GM12873 (cell line): ENCODE results near the gene SLC9A5.

Experiments used
- CTCF ChIP-seq: IDR thresholded peaks from 2 replicates; pipeline ENCODE4 v1.5.1; 2012; ENCODE audit warnings: low read depth, mild to moderate bottlenecking, moderate library complexity, low read length, control low read depth; ENCODE audit not compliant: insufficient read depth; ENCODE audit errors: missing control alignments

The SLC9A5 gene

GRCh38 chr16:67209565-67209964 lies 39.2 kb upstream of the SLC9A5 start:
- no peak for TF ChIP-seq CTCF

- no peak for TF ChIP-seq CTCF
These were observed 38.5 kb upstream of the SLC9A5 start for GRCh38 chr16:67210069-67210937.

- TF ChIP-seq CTCF, result no peak
These were observed 37.1 kb upstream of the SLC9A5 start for GRCh38 chr16:67211674-67212073.

GRCh38 chr16:67212766-67213165 lies 36.0 kb upstream of the SLC9A5 start:
- TF ChIP-seq CTCF, result no peak

GRCh38 chr16:67213197-67214019 lies 35.4 kb upstream of the SLC9A5 start:
- TF ChIP-seq CTCF, result no peak

DNA sequence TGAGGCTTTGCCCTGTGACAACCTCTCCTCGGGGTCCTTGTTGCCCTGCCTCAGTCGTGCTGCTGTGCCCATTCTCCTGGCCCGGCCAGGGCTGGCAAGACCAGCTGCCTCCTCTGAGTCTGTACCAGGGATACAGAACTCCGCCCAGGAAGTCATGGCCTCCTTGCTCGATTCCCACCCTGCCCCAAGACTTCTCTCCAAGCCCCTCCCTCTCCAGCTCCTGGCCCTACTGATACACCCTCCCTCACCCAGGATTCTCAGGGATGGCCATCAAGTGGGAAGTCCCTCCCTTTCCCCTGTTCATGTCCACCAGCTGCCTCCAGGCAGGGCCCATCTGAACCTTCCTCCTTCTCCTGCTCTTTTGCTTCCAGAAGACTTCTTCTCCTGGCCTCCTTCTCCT lies 33.1 kb upstream of the SLC9A5 start:
- no peak for TF ChIP-seq CTCF
